ENCODE measurements around the gene PSMB3.
"Not testable (repeated sequence)": the region's sequence is repeated elsewhere in the genome, so short reads cannot be mapped to it uniquely, and the experiment has no call there.

PSMB3 gene

DNA sequence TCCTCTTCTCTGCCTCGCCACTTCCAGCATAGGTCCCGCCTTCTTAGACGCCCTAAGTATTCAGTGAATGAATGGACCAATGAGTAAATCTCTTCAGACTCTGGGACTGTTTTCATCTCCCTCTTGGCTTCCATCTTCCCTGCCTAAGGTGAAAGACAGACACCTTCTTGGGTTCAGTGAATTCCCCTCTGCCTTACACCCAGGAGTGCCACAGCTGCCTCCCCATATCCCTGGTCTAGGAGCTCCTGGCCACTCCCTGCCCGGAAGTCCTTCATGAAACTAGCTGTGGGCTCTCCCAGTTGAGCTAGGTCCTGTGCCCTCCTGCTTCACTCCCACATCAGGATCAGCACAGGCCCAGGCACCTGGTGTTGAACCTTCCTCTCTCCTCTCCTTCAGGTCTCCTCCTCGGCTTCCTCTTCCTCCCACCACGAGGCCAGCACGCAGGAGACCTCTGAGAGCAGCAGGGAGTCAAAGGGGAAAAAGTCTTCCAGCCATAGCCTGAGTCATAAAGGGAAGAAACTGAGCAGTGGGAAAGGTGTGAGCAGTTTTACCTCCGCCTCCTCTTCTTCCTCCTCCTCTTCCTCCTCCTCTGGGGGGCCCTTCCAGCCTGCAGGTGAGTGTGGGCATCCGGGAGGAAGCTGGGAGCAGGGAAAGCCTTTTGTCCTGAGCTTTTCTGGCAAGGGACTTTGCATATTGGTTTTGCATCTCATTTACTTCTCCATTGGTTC lies 37.2 kb upstream of the PSMB3 start:
- DNase-seq (ENCODE audit: insufficient read length, low spot score) = no peak
- FAIRE-seq = no peak

GRCh38 chr17:38716368-38717005 lies 36.1 kb upstream of the PSMB3 start:
- FAIRE-seq = no peak
- DNase-seq (ENCODE audit: insufficient read length, low spot score) = no peak

GRCh38 chr17:38717139-38717745 lies 35.3 kb upstream of the PSMB3 start:
- no peak for DNase-seq (ENCODE audit: insufficient read length, low spot score)
- FAIRE-seq = no peak

DNA sequence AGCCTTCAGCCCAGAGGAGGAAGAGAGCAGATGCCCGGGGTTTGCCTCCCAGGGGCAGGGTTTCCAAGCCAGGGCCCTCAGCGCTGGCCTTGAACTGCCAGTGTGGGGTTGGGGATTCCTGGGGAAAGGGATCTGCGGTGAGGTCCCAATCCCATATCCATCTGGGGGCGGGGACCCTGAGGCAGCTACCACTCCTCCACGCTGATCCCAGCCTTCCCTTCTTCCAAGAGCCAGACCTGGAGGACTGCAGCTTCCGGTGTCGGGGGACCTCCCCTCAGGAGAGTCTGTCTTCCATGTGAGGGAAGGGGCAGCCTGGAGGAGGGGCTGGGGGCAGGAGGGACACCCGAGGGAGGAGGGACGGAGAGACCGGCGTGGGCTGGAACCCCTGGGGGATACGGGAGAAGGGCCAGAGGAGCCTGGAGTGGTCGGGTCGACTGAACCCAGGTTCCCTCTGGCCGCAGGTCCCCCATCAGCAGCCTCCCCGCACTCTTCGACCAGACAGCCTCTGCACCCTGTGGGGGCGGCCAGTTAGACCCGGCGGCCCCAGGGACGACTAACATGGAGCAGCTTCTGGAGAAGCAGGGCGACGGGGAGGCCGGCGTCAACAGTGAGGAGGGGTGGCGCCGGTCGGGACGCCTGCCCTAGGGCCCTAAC lies 33.1 kb upstream of the PSMB3 start:
- no peak for FAIRE-seq
- no peak for DNase-seq (ENCODE audit: insufficient read length, low spot score)

- DNase-seq (ENCODE audit: insufficient read length, low spot score) (no peak), FAIRE-seq (no peak)
Measured at GRCh38 chr17:38719943-38720641, 32.4 kb upstream of the PSMB3 start.

GRCh38 chr17:38720941-38721340 lies 31.6 kb upstream of the PSMB3 start:
- DNase-seq (ENCODE audit: insufficient read length, low spot score) (no peak), FAIRE-seq (no peak)

DNA sequence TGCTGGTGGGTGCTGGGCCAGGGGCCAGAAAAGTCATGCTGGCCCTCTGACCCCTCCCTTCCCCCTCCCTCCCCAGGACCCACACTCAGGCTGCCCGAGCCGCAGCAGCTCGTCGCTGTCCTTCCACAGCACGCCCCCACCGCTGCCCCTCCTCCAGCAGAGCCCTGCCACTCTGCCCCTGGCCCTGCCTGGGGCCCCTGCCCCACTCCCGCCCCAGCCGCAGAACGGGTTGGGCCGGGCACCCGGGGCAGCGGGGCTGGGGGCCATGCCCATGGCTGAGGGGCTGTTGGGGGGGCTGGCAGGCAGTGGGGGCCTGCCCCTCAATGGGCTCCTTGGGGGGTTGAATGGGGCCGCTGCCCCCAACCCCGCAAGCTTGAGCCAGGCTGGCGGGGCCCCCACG lies 30.7 kb upstream of the PSMB3 start:
- no peak for FAIRE-seq
- no peak for DNase-seq (ENCODE audit: insufficient read length, low spot score)

GRCh38 chr17:38724337-38724988 lies 28.1 kb upstream of the PSMB3 start:
- no peak for DNase-seq (ENCODE audit: insufficient read length, low spot score)
- no peak for FAIRE-seq

- no peak for FAIRE-seq
- DNase-seq (ENCODE audit: insufficient read length, low spot score) = no peak
Measured at GRCh38 chr17:38725066-38725465, 27.5 kb upstream of the PSMB3 start.

- not testable (repeated sequence) for FAIRE-seq; DNase-seq (ENCODE audit: insufficient read length, low spot score)
Measured at GRCh38 chr17:38726145-38726544, 26.4 kb upstream of the PSMB3 start.

- DNase-seq (ENCODE audit: insufficient read length, low spot score) (no peak), FAIRE-seq (no peak)
Measured at GRCh38 chr17:38727736-38728135, 24.8 kb upstream of the PSMB3 start.

DNA sequence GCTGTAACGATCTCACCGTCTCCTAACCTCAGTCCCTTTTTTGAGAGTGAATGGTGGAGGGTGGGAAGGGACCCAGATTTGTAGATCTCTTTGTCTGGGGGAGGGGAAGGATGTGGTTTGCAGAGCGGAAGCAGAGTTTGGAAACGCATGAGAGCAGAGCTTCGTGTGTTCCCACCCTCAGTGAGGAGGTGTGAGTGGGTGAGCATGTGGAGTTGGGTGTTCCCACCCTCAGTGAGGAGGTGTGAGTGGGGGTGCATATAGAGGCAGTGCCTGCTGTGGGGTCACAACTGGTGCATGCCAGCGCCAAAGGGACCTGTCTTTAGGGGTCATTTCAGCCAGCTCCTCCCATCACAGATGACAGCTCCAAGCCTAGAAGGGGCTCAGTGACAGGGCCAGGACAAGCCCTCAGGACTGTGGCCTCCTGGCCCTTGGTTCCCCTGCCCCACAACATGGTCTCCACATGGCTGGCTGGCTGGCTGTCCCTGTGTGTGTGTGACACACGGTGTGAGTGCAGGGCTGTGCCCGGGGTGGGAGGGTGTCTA lies 24.2 kb upstream of the PSMB3 start:
- DNase-seq (ENCODE audit: insufficient read length, low spot score) = no peak
- no peak for FAIRE-seq

DNA sequence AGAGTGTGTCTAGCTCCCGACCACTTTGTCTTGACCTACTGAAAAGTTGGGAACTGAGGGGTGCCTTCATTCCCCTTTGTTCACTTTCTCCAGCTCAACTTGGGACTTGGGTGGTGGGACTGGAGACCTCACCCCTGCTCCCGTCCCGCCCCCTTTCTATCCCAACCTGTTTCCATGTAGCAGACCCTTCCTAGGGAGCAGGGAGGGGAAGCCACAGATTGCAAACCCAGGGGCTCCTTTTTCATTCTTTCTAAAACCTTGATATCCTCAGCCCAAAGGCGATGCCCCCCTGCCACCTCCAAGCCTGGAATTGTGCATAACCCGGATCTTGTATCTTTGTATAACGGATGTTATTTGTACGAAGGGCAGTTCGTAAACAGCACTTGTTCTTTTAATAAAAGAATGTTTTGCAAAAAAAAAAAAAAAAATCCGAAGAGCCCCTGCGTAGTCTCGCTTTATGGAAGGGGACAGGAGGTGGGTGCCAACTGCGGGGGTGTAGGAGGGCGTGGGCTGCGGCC lies 23.1 kb upstream of the PSMB3 start:
- FAIRE-seq (no peak), DNase-seq (ENCODE audit: insufficient read length, low spot score) (no peak)

GRCh38 chr17:38729886-38730525 lies 22.5 kb upstream of the PSMB3 start, which contains the start of gene CISD3:
TSS of gene CISD3 (plus strand) at chr17:38730341. CDS start at chr17:38730359, 18 bp downstream.
- FAIRE-seq (no peak), DNase-seq (ENCODE audit: insufficient read length, low spot score) (peak; percentile 92)

GRCh38 chr17:38730526-38731379 lies 21.8 kb upstream of the PSMB3 start:
- DNase-seq (ENCODE audit: insufficient read length, low spot score) (peak; percentile 68), FAIRE-seq (no peak)

DNA sequence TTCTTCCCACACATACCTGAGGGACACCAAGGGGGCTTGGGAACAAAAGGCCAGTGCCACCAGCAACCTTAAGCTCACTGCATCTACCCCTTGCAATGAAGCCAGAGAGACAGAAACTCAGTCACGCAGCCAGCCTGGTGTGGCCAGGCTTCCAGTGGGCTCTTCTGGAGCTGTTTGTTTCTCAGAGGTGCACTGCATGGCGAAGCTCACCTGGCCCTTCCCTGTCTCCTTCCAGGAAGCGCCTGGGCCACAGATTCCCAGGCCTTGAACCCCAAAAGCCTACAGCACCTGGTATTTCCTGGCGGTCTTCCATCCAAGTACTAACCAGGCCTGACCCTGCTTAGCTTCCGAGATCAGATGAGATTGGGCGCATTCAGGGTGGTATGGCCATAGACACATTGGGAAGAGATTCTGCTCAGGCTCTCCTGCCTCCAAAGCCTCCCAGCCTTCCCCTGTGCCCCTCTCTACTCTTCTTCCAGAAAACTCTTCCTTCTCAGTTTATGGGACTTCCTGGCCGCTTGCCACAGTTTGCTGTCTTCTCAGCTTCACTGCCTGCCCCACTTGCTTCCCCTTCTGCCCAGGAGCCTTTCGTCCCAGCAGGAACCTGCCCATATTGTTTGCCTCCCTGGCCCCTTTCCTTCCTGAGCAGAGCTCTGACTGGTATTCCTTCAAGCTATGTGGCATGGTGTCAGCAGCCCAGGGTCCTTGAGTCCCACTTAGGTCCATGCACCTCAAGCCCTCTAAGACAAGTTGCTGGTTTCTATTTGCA lies 20.8 kb upstream of the PSMB3 start:
- FAIRE-seq (no peak), DNase-seq (ENCODE audit: insufficient read length, low spot score) (no peak)

GRCh38 chr17:38732376-38733281 lies 19.9 kb upstream of the PSMB3 start:
- FAIRE-seq (no peak), DNase-seq (ENCODE audit: insufficient read length, low spot score) (no peak)

All from HTR-8/SVneo (cell line).